Activated T-helper 2 cell treated with anti-CD3 and anti-CD28 coated beads, Interferon-gamma antibody, Interleukin-2, Interleukin-4, amounts not matched to agents 10 μg/mL and 5 μg/mL and 100 μg/mL, durations not matched to agents 14 hours and 24 hours and 36 hours (primary cell): Measurements from ENCODE around the gene C1orf87. TPM values are rescaled to one million over a fixed set of nuclear protein-coding genes. Genes with fewer than 3 reads are reported as not detected.

Experiments used
- DNase-seq: peaks from one replicate; pipeline ENCODE4 v3.0.0; 2021; ENCODE audit warnings: low spot score
- H3K27ac Mint-ChIP-seq: one replicate; pipeline ENCODE4 v1.8.0; 2021; ENCODE audit warnings: mixed read lengths
- H3K27me3 Mint-ChIP-seq: one replicate; pipeline ENCODE4 v1.8.0; 2021; ENCODE audit warnings: low read depth, mixed read lengths
- H3K36me3 Mint-ChIP-seq: one replicate; pipeline ENCODE4 v1.8.0; 2021; ENCODE audit warnings: low read depth, mixed read lengths
- H3K4me1 Mint-ChIP-seq: one replicate; pipeline ENCODE4 v1.8.0; 2021; ENCODE audit warnings: low read depth, mixed read lengths
- H3K4me3 Mint-ChIP-seq: one replicate; pipeline ENCODE4 v1.8.0; 2021; ENCODE audit warnings: low read depth, mild to moderate bottlenecking, moderate library complexity, mixed read lengths
- H3K9me3 Mint-ChIP-seq: one replicate; pipeline ENCODE4 v1.8.0; 2021; ENCODE audit warnings: mixed read lengths
- intact Hi-C: fragments of 100-400 bp; cut with micrococcal nuclease; formaldehyde crosslinking; loops from one replicate; pipeline ENCODE4 v1.15.1; 2023
- total RNA-seq: library from RNA; stranded (reverse); gene quantifications from 2 replicates; pipeline ENCODE4 v1.2.3, GENCODE V29; 2022

C1orf87 gene
- total RNA-seq, 1 donor from 2014 or later, result not detected

DNA sequence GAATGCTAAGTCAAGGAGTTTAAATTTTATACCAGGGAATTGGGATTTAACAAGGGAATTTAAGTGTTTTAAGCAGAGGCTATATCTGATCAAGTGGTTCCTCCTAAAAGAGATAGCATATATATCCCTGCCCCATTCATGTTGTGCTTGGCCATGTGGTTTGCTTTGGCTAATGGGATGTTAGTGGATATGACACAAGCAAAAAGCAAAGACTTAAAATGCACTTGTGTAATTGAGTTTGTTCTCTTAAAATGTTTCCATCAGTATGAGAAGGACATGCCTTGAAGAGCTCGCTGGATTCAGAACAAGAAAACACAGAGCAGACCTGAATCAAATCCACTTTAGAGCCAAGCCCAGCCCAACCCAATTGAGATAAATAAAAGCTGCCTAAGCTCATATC, 22.4 kb downstream of the C1orf87 start:
- no peak overlapping the region for H3K27ac Mint-ChIP-seq
- H3K36me3 Mint-ChIP-seq, result no peaks in the 10 kb centered on the region
- DNase-seq, result no peak
- H3K9me3 Mint-ChIP-seq, result peaks cover 3% of the 10 kb centered on the region
- H3K4me3 Mint-ChIP-seq, result no peak overlapping the region
- H3K4me1 Mint-ChIP-seq, result no peaks in the 10 kb centered on the region
- intact Hi-C loops, result no loop called here
- H3K27me3 Mint-ChIP-seq, result no peaks in the 10 kb centered on the region

DNA sequence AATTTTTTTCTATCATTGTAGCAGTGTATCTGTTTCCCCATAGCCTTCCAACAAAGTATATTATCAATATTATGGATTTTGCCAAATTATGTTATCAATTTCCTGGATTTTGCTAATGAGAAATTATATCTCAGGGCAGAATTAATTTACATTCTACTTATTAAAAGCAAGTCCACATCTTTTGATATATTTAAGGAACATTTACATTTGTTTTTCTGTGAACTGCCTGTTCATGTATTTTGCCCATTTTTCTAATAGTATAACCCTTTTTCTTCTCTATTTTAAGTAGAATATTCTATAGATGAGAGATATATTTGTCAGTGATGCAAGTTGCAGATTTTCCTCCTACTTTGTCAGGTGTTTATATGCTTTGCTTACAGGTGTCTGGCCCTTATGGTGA, 24.4 kb downstream of the C1orf87 start:
- H3K36me3 Mint-ChIP-seq, result no peaks in the 10 kb centered on the region

DNA sequence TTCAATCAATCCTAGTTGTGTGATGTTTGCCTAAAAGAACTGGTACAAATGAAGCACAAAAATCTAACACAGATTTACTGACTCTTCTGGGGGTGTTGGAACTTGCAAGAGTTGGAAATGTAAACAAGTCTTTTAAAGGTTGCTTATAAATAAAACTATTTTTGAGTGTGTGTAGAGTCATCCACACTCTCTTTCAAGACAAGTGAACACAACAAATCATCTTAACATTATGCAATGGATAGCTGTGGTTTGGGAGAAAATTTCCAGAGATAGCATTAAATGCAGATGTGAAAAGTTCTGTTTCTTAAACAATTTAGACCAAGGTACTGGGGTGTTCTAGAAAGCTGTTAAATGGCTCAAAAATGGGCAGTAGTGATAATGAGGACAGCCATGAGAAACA, 28.7 kb downstream of the C1orf87 start:
- Mint-ChIP-seq H3K36me3 (no peaks in the 10 kb centered on the region), H3K9me3 (peaks cover 3% of the 10 kb centered on the region), H3K27ac (no peak overlapping the region), H3K4me1 (no peaks in the 10 kb centered on the region), H3K4me3 (no peak overlapping the region), H3K27me3 (no peaks in the 10 kb centered on the region)
- intact Hi-C loops, result no loop called here
- DNase-seq, result no peak

More for the DNA sequence above, 24.4 kb downstream of the C1orf87 start:
- no peak for DNase-seq
- intact Hi-C loops, result no loop called here
- no peaks in the 10 kb centered on the region for H3K4me1 Mint-ChIP-seq
- peaks cover 3% of the 10 kb centered on the region for H3K9me3 Mint-ChIP-seq
- H3K27me3 Mint-ChIP-seq, result no peaks in the 10 kb centered on the region
- H3K4me3 Mint-ChIP-seq, result no peak overlapping the region
- no peak overlapping the region for H3K27ac Mint-ChIP-seq

DNA sequence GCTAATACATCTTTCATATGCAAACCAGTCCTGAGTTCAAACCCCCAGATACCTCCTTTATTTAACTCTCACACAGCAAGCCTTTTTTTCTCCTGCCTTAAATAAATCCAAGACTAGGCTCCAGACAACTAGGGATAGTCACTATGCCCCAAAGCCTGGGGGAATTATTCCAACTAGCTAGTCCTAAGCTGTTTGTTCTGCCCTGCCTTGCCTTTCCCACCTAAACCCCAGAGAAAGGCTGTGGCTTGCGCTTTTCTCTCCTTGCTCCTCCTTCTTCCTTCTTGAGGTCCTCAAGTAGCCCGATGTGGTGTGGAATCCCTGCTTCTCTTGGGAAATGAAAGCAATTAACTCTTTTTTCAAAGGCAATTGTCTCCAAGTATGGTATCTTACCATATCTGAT, 31.8 kb downstream of the C1orf87 start:
- no peak for DNase-seq
- Mint-ChIP-seq H3K9me3 (no peaks in the 10 kb centered on the region), H3K27me3 (no peaks in the 10 kb centered on the region), H3K4me1 (no peaks in the 10 kb centered on the region), H3K27ac (no peak overlapping the region), H3K4me3 (no peak overlapping the region), H3K36me3 (no peaks in the 10 kb centered on the region)
- intact Hi-C loops, result no loop called here

DNA sequence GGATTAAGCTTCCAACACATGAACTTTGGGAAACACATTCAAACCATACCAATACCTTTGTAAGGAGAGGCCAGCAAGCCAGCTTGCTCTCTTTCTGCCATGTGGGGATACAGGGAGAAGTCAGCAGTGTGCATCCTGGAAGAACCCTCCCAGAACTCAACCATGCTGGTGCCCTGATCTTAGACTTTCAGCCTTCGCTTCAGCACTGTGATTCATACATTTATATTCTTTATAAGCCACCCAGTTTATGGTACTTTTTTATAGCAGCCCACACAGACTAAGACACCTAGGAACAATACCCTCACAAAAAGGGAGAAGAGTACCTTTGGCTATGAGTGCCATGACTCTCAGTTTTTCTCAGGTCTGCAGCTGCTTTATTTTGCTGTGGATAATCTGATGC, 35.9 kb downstream of the C1orf87 start:
- H3K4me1 Mint-ChIP-seq, result no peaks in the 10 kb centered on the region
- H3K27me3 Mint-ChIP-seq, result peaks cover 1% of the 10 kb centered on the region
- intact Hi-C loops, result no loop called here
- H3K36me3 Mint-ChIP-seq, result no peaks in the 10 kb centered on the region
- H3K4me3 Mint-ChIP-seq, result no peak overlapping the region
- H3K9me3 Mint-ChIP-seq, result no peaks in the 10 kb centered on the region
- H3K27ac Mint-ChIP-seq, result no peak overlapping the region
- no peak for DNase-seq

DNA sequence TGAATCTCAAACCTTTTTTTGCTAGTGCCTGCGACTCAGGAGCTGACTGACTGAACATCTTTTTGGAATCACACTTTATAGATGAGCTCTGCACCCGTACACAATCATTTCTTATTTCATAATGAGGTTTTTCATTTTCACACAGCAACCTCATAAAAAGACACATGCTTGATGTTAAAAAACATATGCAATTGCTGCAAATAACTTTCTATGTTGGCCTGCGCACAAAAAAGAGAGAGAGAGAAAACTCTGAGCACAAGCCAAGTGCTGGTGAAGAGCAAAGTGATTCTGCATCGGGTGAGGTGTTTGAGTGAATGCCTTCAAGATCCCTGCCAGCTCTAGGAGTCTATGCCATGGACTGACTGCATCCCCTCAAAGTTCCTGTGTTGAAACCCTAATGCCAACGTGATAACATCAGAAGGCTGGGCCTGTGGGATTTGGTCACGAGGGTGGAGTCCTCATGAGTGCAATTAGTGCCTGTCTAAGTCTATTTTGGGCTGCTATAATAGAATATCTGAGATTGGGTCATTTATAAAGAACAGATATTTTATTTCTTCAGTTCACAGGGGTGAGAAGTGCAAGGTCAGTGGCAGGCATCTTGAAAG, 36.6 kb downstream of the C1orf87 start:
- Mint-ChIP-seq H3K4me1 (no peaks in the 10 kb centered on the region), H3K27me3 (peaks cover 1% of the 10 kb centered on the region), H3K9me3 (no peaks in the 10 kb centered on the region), H3K36me3 (no peaks in the 10 kb centered on the region), H3K4me3 (no peak overlapping the region), H3K27ac (no peak overlapping the region)
- DNase-seq, result no peak
- intact Hi-C loops, result no loop called here

DNA sequence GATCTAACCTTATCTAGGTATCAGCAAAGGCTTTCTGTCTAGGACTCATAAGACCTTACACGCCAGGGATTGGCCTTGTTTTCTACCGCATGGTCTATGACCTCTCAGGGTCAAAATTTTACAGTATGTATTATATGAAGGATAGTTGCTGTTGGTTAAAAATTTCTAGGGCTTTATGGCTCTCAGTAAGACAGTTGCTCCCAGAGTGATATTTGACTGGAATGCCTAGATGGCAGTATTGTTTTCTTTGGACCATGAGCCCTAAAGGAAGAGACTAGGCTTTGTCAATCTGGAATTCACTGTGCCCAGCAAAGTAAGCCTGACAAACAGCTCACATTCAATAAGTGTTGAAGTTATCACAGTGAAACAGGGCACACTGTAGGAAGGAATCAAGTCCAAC, 37.6 kb downstream of the C1orf87 start:
- H3K4me3 Mint-ChIP-seq, result no peak overlapping the region
- no peak overlapping the region for H3K27ac Mint-ChIP-seq
- peaks cover 1% of the 10 kb centered on the region for H3K27me3 Mint-ChIP-seq
- H3K4me1 Mint-ChIP-seq, result no peaks in the 10 kb centered on the region
- H3K36me3 Mint-ChIP-seq, result no peaks in the 10 kb centered on the region
- H3K9me3 Mint-ChIP-seq, result no peaks in the 10 kb centered on the region
- DNase-seq, result no peak
- intact Hi-C loops, result no loop called here

DNA sequence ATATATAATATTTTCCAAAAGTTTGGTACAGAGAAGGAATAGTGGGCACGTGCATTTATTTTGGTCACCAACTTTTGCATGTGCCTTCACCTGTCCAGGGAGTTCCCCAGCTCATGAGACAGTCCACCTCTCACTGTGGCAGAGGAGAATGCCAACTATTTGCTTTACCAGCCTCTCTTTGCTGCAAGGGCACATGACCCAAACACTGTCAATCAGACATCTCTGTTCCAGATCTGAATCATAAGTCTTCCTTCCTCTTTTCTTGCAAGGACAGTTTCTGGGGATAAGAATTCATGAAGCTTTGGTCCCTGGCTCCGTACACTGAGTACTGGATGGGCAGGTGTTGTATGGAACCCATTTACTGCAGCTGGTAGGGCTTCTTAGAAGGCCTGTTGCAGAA, 38.6 kb downstream of the C1orf87 start:
- Mint-ChIP-seq H3K27me3 (peaks cover 1% of the 10 kb centered on the region), H3K9me3 (no peaks in the 10 kb centered on the region), H3K4me3 (no peak overlapping the region), H3K27ac (no peak overlapping the region), H3K36me3 (no peaks in the 10 kb centered on the region), H3K4me1 (no peaks in the 10 kb centered on the region)
- intact Hi-C loops, result no loop called here
- no peak for DNase-seq

DNA sequence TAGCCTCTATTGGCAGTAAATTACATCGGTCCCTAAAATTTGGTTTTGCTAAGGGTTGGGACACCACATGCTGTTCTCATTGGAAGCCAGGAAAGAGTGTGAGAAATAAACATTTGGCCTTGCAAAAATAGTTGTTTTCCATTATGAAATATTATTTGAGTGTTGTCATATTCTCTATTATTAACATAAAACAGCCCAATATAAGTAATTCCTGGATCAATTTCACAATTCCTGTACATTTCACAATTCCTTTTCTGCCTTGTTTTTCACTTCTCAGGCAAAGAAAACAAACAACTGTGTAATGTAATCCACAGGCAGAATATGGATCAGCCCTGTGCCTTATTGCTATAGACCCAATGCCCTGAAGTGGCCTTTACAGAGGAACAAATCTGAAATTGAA, 40.5 kb downstream of the C1orf87 start:
- intact Hi-C loops, result no loop called here
- Mint-ChIP-seq H3K4me1 (no peaks in the 10 kb centered on the region), H3K27ac (no peak overlapping the region), H3K4me3 (no peak overlapping the region), H3K9me3 (no peaks in the 10 kb centered on the region), H3K36me3 (no peaks in the 10 kb centered on the region), H3K27me3 (peaks cover 1% of the 10 kb centered on the region)
- no peak for DNase-seq

DNA sequence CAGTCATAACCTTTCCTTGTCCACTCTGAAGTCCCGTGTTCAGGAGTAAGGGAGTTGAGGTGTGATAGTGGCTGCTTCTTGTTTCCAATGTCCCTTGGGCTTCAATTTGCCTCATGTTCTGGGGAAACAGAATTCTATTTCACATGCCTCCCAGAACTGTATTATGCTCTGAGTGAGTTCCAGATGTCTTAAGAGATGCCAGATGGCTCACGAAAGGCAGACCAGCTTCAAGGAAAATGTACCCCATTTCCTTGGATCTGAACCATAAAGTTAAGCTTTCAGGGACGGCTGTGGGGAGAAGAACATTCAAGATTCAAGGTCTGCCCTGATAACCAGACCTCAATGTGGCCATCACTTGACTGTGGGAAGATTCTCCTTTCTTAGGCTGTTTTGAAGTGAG, 42.4 kb downstream of the C1orf87 start:
- intact Hi-C loops, result no loop called here
- Mint-ChIP-seq H3K27me3 (no peaks in the 10 kb centered on the region), H3K36me3 (no peaks in the 10 kb centered on the region), H3K9me3 (no peaks in the 10 kb centered on the region), H3K4me1 (no peaks in the 10 kb centered on the region), H3K27ac (no peak overlapping the region), H3K4me3 (no peak overlapping the region)
- no peak for DNase-seq

DNA sequence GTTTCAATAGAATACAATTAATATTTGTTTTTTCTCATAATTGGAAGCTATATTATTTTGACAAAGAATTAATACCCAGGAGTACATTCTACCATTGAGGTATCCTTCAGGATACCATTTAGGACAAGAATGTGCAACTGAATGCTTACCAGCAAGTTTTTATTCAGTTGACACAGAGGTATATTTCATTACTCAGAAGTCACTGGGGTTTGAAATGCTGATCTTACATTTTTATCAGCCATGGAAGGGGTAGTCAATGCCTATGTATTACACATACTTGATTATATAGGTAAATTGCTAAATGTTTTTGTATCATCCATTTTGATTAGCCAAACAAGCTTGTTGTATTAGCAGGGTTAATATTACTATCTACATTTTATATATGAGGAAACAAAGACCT, 48.0 kb downstream of the C1orf87 start:
- H3K4me1 Mint-ChIP-seq, result no peaks in the 10 kb centered on the region
- no peak overlapping the region for H3K27ac Mint-ChIP-seq
- intact Hi-C loops, result no loop called here
- no peak overlapping the region for H3K4me3 Mint-ChIP-seq
- peaks cover 2% of the 10 kb centered on the region for H3K27me3 Mint-ChIP-seq
- H3K36me3 Mint-ChIP-seq, result no peaks in the 10 kb centered on the region
- DNase-seq, result no peak
- H3K9me3 Mint-ChIP-seq, result no peaks in the 10 kb centered on the region

DNA sequence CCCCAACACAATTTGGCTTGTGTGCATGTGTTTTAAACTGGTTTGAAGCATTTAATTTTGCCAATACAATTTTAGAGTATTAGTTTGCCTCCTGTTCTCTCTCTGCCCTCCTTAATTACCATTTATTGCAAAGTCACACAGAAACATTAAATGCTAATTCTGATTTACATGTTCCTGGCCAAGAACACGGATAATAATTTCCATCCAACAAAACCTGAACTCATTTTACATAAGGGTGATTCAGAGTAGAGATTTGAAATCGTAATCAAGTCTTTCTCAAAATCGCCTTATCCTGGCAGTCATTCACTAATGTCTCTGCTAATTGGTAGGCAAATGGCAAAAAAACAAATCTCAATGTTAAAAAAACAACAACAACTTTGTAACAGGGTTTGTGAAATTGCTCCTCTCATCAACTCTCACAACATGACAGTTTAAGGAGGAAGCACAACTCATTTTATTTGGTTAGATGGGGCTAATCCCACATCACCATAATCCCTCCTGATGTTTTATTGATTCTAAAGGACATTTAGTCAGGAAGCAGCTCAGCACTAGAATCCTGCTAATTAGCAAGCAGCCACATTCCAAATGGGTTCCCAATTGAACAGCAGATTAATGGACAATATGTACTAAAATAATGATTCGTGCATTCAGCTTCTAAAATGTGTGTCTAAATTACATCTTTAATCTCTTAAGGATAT, 55.9 kb downstream of the C1orf87 start:
- Mint-ChIP-seq H3K9me3 (no peaks in the 10 kb centered on the region), H3K4me3 (no peak overlapping the region), H3K4me1 (no peaks in the 10 kb centered on the region), H3K36me3 (no peaks in the 10 kb centered on the region), H3K27ac (no peak overlapping the region), H3K27me3 (no peaks in the 10 kb centered on the region)
- no peak for DNase-seq
- intact Hi-C loops, result no loop called here

DNA sequence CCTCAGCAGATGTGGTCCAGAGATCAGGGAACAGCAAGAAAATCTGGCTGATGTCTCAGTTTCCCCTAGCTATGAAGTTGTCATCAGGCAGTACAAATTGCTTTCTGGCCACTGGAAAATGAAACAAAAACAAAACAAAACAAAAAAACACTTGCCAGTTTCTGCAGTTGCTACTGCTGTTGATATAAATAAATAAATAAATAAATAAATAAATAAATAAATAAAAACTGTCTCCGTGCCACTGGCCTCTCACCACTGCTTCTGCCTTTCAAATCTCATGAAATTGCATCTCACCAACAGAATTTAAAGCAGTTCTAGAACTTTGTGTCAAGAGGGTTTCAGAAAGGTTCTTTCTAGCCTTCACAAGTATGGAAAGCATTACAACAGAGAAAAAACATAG, 62.9 kb downstream of the C1orf87 start:
- H3K4me1 Mint-ChIP-seq, result no peaks in the 10 kb centered on the region
- DNase-seq, result no peak
- no peak overlapping the region for H3K4me3 Mint-ChIP-seq
- H3K36me3 Mint-ChIP-seq, result no peaks in the 10 kb centered on the region
- no peaks in the 10 kb centered on the region for H3K9me3 Mint-ChIP-seq
- intact Hi-C loops, result no loop called here
- H3K27me3 Mint-ChIP-seq, result peaks cover 2% of the 10 kb centered on the region
- no peak overlapping the region for H3K27ac Mint-ChIP-seq

DNA sequence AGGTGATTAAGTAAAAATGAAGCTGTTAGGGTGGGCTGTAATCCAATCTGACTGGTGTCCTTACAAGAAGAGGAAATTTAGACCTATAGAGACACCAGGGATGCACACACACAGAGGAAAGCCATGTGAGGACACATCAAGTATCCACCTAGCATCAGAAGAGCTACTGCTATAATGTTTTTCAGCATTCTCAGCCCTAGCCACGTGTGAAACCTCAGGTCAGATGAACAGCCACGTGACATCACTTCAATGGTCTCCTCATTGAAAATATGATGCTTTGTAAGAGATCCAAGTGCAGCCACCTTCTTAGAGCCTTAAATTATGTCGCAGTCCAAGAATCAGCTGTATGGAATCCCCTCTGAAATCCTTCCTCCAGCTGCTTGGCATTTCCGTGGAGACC, 65.1 kb downstream of the C1orf87 start:
- DNase-seq, result no peak
- Mint-ChIP-seq H3K9me3 (no peaks in the 10 kb centered on the region), H3K4me3 (no peak overlapping the region), H3K4me1 (no peaks in the 10 kb centered on the region), H3K27ac (no peak overlapping the region), H3K36me3 (no peaks in the 10 kb centered on the region), H3K27me3 (peaks cover 2% of the 10 kb centered on the region)
- intact Hi-C loops, result no loop called here
